Suprapubic skin (tissue), 3 donors: ENCODE measurements around the gene RAP1GAP.
"Not testable (repeated sequence)": the region's sequence is repeated elsewhere in the genome, so short reads cannot be mapped to it uniquely, and the experiment has no call there.

Experiments
- CTCF ChIP-seq, 2 donors: fragments of 200-600 bp in 1 of 2; fragments of 450-650 bp in 1 of 2; sonication (generic) in 1 of 2; IDR thresholded peaks; one replicate each; pipeline ENCODE4 v1.5.1; 2016 to 2019; ENCODE audit warnings: antibody characterized with exemption in 2 of 2, mild to moderate bottlenecking in 1 of 2, moderate library complexity in 1 of 2
- EP300 ChIP-seq: sonication (generic); formaldehyde crosslinking; IDR thresholded peaks from one replicate; pipeline ENCODE4 v1.6.1; 2017; ENCODE audit warnings: antibody characterized with exemption
- POLR2A ChIP-seq, 2 donors: fragments of 450-650 bp; IDR thresholded peaks; one replicate each; pipeline ENCODE4 v1.6.1; 2017; ENCODE audit warnings: antibody characterized with exemption in 2 of 2, mild to moderate bottlenecking in 2 of 2, moderate library complexity in 2 of 2

GRCh38 chr1:21566361-21566760 lies 102.8 kb downstream of the RAP1GAP start:
- TF ChIP-seq CTCF (IDR thresholded peaks at IDR 0.05); POLR2A (IDR thresholded peaks at IDR 0.05); EP300: not testable (repeated sequence)
